Left lung (tissue), 10 donors: Measurements from ENCODE around the gene LIG3. TPM values are rescaled to one million over a fixed set of nuclear protein-coding genes. Genes with fewer than 3 reads are reported as not detected.
A peak's percentile ranks its signal among the peaks of the same experiment; 100 is the strongest.

Experiments used
- ATAC-seq: fragments of 200-7000 bp; cut with Tn5 transposase; one replicate; pipeline ENCODE4 v1.9.1; 2020; ENCODE audit warnings: moderate library complexity
- DNase-seq, 4 donors: peaks; one replicate each; pipeline ENCODE4 v3.0.0-alpha.2; 2013 to 2020
- H3K27ac ChIP-seq, 2 donors: fragments of 200-600 bp; sonication (generic) in 1 of 2; one replicate each; pipeline versions ENCODE4 v1.5.0 to v1.8.0; 2020 to 2021
- H3K27me3 ChIP-seq, 2 donors: fragments of 200-600 bp; sonication (generic) in 1 of 2; one replicate each; pipeline versions ENCODE4 v1.5.0 to v1.8.0; 2020 to 2021
- H3K36me3 ChIP-seq, 2 donors: fragments of 200-600 bp; sonication (generic) in 1 of 2; one replicate each; pipeline versions ENCODE4 v1.5.0 to v1.8.0; 2020 to 2021
- H3K4me1 ChIP-seq, 2 donors: fragments of 200-600 bp; one replicate each; pipeline ENCODE4 v1.8.0; 2021
- H3K4me3 ChIP-seq, 2 donors: fragments of 200-600 bp; sonication (generic) in 1 of 2; one replicate each; pipeline versions ENCODE4 v1.5.0 to v1.8.0; 2020 to 2021; ENCODE audit warnings: mild to moderate bottlenecking in 1 of 2
- H3K9me3 ChIP-seq, 2 donors: fragments of 200-600 bp; sonication (generic) in 1 of 2; one replicate each; pipeline versions ENCODE4 v1.5.0 to v1.8.0; 2020 to 2021
- intact Hi-C, 2 donors: fragments of 100-400 bp; cut with DNase I; formaldehyde crosslinking; loops; one replicate each; pipeline versions ENCODE4 v1.11.2 to v1.14.2; 2022
- polyA plus RNA-seq, 6 donors: library from polyadenylated mRNA; unstranded; fragments of 120-200 nt; gene quantifications; one replicate each; pipeline ENCODE4 v1.2.1, GENCODE V29; 2013; ENCODE audit not compliant: insufficient read length in 6 of 6
- total RNA-seq, 2 donors: library from RNA; stranded (reverse); fragmentation: NEBNext Ultra II Directional; extraction: Animal tissue kit (Norgen Biotek cat#: 25700); gene quantifications; one replicate each; pipeline ENCODE4 v1.2.1, GENCODE V29; 2021
- TF ChIP-seq, protein P1 (sequence below), 2 donors: fragments of 200-600 bp; sonication (generic) in 1 of 2; IDR thresholded peaks; one replicate each; pipeline versions ENCODE4 v1.5.0 to v1.8.0; 2021; ENCODE audit warnings: antibody characterized with exemption in 2 of 2
- donor health status: DM: no; HTN: yes; CAD: no.
- donor health status: DM: no; HTN: no; CAD: no.

LIG3 gene
- total and polyA plus RNA-seq, 8 donors: 27.3 to 43.7 (median 32.0) TPM

DNA sequence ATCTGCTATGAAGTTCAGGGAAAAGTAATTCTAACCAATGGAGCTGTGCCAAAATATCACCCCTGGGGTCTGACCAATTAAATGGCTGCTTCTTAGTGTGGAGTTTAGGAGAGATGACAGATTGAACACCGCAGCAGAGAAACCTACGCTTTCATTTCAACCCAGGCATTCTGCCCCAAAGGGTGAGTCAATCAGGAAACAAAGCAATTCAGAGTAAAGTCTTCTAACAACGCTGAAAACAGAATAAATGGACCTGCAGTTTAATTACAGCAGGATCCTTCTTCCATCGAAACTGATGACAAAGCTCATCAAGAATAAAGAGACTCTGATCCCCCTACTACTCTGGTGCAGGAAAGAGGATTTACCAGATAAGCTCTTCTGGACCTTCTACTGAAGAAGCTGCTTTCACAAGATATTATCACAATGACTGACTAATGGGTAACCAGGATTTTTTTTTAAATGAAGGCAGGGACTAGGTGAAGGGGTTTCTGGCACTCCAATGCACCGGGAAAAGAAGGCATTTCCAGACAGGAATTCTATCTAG lies 66.5 kb downstream of the LIG3 start:
- H3K9me3 ChIP-seq: no peaks in the 10 kb centered on the region
- DNase-seq (no peak), ATAC-seq (no peak)
- H3K4me1 ChIP-seq: peaks cover 12 to 35% of the 10 kb centered on the region in 2 donors
- no peak overlapping the region for H3K4me3 ChIP-seq
- no peaks in the 10 kb centered on the region for H3K36me3 ChIP-seq
- TF ChIP-seq, protein P1, sequence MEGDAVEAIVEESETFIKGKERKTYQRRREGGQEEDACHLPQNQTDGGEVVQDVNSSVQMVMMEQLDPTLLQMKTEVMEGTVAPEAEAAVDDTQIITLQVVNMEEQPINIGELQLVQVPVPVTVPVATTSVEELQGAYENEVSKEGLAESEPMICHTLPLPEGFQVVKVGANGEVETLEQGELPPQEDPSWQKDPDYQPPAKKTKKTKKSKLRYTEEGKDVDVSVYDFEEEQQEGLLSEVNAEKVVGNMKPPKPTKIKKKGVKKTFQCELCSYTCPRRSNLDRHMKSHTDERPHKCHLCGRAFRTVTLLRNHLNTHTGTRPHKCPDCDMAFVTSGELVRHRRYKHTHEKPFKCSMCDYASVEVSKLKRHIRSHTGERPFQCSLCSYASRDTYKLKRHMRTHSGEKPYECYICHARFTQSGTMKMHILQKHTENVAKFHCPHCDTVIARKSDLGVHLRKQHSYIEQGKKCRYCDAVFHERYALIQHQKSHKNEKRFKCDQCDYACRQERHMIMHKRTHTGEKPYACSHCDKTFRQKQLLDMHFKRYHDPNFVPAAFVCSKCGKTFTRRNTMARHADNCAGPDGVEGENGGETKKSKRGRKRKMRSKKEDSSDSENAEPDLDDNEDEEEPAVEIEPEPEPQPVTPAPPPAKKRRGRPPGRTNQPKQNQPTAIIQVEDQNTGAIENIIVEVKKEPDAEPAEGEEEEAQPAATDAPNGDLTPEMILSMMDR (IDR thresholded peaks at IDR 0.05): no peak
- H3K27ac ChIP-seq: no peak overlapping the region
- intact Hi-C loops: no loop called here
- H3K27me3 ChIP-seq: no peaks in the 10 kb centered on the region

DNA sequence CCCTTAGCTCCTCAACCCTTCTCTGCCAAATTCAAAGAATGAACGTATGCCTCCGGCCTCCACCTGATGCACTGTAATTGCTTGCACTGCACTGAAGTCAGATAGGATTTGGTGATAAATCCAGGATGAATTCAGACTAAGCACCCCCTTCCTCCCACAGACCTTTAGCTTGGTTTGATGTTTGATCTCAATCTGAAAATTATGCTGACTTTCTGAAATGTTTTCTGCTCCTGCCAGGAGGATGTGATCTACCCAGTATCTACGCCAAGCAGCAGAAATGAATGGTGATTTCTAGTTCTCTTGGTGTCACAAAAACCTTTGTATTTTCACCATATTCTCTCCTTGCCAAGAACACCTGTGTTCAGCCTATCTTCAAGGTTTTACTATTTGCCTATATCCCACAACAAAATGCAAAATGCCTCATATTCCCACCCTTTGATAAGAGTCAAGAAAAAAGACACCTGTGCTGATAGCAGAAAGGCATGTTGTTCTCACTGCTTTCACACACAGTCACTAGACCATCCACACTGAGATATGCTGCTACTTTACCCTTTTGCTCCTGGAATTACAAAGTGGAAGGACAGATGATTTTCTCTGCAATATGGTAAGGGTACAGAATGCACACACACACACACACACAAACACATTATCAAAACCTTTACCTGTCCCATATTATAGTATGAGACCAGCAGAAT lies 68.5 kb downstream of the LIG3 start:
- ATAC-seq (no peak), DNase-seq (no peak)
- Histone ChIP-seq H3K4me1 (peaks cover 20 to 50% of the 10 kb centered on the region in 2 donors), H3K27ac (no peak overlapping the region), H3K36me3 (no peaks in the 10 kb centered on the region), H3K4me3 (no peak overlapping the region), H3K27me3 (no peaks in the 10 kb centered on the region), H3K9me3 (no peaks in the 10 kb centered on the region)
- TF ChIP-seq, protein P1 (IDR thresholded peaks at IDR 0.05): no peak
- intact Hi-C loops: no loop called here

DNA sequence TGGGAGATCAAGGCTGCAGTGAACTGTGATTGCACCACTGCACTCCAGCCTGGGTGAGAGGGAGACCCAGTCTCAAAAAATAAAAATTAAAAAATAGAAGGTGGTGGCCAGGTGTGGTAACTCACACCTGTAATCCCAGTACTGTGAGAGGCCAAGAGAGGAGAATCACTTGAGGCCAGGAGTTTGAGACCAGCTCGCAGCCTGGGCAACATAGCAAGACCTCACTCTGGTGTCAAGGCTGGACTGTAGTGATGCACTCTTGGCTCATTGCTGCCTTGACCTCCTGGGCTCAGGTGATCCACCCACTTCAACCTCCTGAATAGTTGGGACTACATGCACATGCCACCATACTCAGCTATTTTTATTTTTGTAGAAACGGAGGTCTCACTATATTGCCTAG lies 69.9 kb downstream of the LIG3 start:
- Histone ChIP-seq H3K4me1 (peaks cover 20 to 49% of the 10 kb centered on the region in 2 donors), H3K36me3 (no peaks in the 10 kb centered on the region), H3K4me3 (no peak overlapping the region), H3K9me3 (no peaks in the 10 kb centered on the region), H3K27me3 (no peaks in the 10 kb centered on the region), H3K27ac (peak overlapping the region in 1 of 2 donors; percentile 89)
- intact Hi-C loops: no loop called here
- ATAC-seq (no peak), DNase-seq (no peak)
- TF ChIP-seq, protein P1 (IDR thresholded peaks at IDR 0.05): no peak

DNA sequence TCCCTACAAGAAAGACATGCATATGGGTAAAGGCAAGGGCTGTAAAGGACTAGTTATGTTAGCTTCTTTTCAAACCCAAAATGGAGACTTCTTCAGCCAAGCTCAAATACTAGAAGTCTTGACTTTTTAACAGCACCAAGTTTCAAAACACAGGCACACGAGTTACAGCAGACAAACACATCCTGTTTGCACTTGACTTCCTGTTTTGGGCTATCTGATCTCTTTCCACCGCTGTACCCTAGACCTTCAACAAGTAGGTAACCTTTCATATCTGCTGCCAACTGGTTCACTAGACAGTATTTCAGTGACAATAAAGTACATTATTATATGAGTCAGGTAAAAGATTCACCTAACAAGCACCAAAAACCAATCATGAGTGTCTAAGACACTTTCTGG lies 70.9 kb downstream of the LIG3 start:
- H3K36me3 ChIP-seq: no peaks in the 10 kb centered on the region
- TF ChIP-seq, protein P1 (IDR thresholded peaks at IDR 0.05): no peak
- H3K4me3 ChIP-seq: no peak overlapping the region
- H3K4me1 ChIP-seq: peaks cover 20 to 39% of the 10 kb centered on the region in 2 donors
- H3K27ac ChIP-seq: peak overlapping the region; percentile 65 to 89
- H3K27me3 ChIP-seq: no peaks in the 10 kb centered on the region
- DNase-seq (no peak), ATAC-seq (peak; percentile 73)
- intact Hi-C loops: no loop called here
- no peaks in the 10 kb centered on the region for H3K9me3 ChIP-seq

DNA sequence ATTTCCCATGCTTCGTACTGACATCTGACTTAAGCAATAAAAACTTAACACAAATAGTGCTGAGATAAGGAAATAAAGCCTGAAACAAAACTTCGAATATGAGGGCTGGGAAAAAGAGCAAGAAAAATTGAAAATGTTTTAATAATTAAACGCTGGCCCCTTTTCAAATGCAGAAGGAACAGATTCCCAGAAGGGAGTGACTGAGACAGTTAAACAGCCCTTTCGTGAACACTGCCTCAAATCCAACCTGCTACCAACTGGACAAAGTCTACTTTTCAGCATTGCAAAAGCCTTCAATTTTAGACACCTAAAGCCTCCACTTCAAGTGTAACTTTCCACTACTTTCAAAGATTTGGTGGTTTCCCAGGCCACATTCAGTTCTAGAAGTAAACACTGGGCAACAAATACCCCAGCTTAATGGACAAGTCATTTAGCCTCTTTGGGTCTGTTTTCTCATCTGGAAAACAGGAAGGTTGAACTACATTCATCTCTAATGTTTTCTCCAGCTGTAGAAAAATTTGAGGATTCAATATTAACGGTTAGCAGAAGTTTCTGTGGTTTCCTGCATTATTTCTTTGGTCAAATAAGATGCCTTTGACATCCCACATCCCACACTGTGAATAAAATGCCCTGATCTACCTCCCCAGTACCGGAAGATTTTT lies 71.4 kb downstream of the LIG3 start:
- H3K4me1 ChIP-seq: peaks cover 20 to 34% of the 10 kb centered on the region in 2 donors
- intact Hi-C loops: no loop called here
- TF ChIP-seq, protein P1 (IDR thresholded peaks at IDR 0.05): no peak
- DNase-seq (no peak), ATAC-seq (peak; percentile 47)
- H3K27me3 ChIP-seq: no peaks in the 10 kb centered on the region
- no peaks in the 10 kb centered on the region for H3K36me3 ChIP-seq
- H3K27ac ChIP-seq: peak overlapping the region; percentile 65 to 89
- H3K9me3 ChIP-seq: no peaks in the 10 kb centered on the region
- H3K4me3 ChIP-seq: no peak overlapping the region
